ENCODE measurements around the gene CUX1. TPM values are rescaled to one million over a fixed set of nuclear protein-coding genes. Genes with fewer than 3 reads are reported as not detected.

CUX1 gene
- total and polyA plus RNA-seq, 10 of the 15 experiments (the other 5 are each of a cell fraction or from before 2014, with no cell fraction given): 6.1 to 48.6 (median 25.9) TPM

DNA sequence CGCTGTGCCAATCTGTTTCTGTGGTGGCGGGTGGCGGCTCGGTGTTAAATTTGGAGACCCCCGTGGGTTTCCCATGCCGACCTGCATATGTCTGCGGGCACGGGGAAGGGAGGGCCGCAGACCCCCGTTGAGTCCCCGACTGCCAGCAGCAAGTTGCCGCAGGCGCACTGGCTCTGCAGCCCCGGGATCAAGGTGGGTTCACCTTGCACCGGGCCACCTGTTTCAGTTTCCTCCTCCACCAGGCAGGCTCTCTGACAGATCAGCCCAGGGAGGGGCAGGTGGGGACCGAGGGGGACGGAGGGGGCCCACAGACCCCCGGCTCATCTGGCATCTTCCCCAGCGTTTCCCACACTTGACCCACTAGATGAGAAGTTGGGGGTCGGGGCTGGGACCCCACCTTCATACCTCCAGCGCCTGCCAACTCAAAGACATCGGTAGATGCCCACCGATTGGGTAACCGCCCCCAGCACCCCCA lies 95.9 kb downstream of the CUX1 start:
- Histone ChIP-seq H3K36me3 (ENCODE audit: control insufficient read depth in 2 of 2, insufficient read depth in 2 of 2, low read length in 1 of 2) (peaks cover 5 to 15% of the 10 kb centered on the region in 2 experiments; a peak in 3 of 4 replicates), H3K79me2 (ENCODE audit: control insufficient read depth, insufficient read depth, low read length) (no peaks in the 10 kb centered on the region; the same call in none of the 2 replicates), H3K27ac (ENCODE audit: control insufficient read depth, insufficient read depth) (no peak overlapping the region), H3K4me3 (no peak overlapping the region), H3K27me3 (replicated peaks in 1 of 2; ENCODE audit: control insufficient read depth in 2 of 2, insufficient read depth in 2 of 2, low read length in 1 of 2) (no peaks in the 10 kb centered on the region), H4K20me1 (ENCODE audit: control insufficient read depth, insufficient read depth) (no peaks in the 10 kb centered on the region), H2AFZ (ENCODE audit: control insufficient read depth, low read depth, low read length) (no peak overlapping the region), H3K9ac (ENCODE audit: control insufficient read depth, insufficient read depth, low read length) (no peak overlapping the region), H3K4me1 (ENCODE audit: control insufficient read depth, insufficient read depth, low read length) (no peaks in the 10 kb centered on the region), H3K9me3 (replicated peaks; ENCODE audit: control insufficient read depth, insufficient read depth, low read length) (no peaks in the 10 kb centered on the region), H3K4me2 (ENCODE audit: control insufficient read depth, insufficient read depth) (no peak overlapping the region)
- ChIA-PET POLR2A (no interaction called here), SMC1A (ENCODE audit: uncharacterized antibody, unreplicated experiment) (no interaction called here), CTCF (no interaction called here), RAD21 (ENCODE audit: unreplicated experiment) (no interaction called here)
- ATAC-seq: no peak
- BruUV-seq (replicated peaks): no TSS peak
- in situ Hi-C loops (cut with MboI): no loop called here
- WGBS (ENCODE audit: insufficient coverage, insufficient replicate concordance, low lambda C conversion rate, missing lambda C conversion rate): 81% methylated on average over 24 of the region's 24 CpGs
- no peak for DNase-seq (ENCODE audit: low read depth, low spot score)
- no peak for FAIRE-seq
- no peak for TF ChIP-seq NFIC (IDR thresholded peaks at IDR 0.05; ENCODE audit: low read depth, low read length)
- no peak for TF ChIP-seq CEBPB (IDR thresholded peaks at IDR 0.05; ENCODE audit: borderline replicate concordance in 1 of 2, low read depth in 2 of 2, low read length in 2 of 2)
- no peak for TF ChIP-seq HDGF (IDR thresholded peaks at IDR 0.05)
- TF ChIP-seq STAT3 (IDR thresholded peaks at IDR 0.05; ENCODE audit: low read depth, low read length): no peak
- no peak for TF ChIP-seq GATAD2B (conservative IDR thresholded peaks at IDR 0.05; ENCODE audit: low read depth)
- no peak for TF ChIP-seq RCOR1 (conservative IDR thresholded peaks at IDR 0.05; ENCODE audit: low read depth, low read length)
- TF ChIP-seq TBL1XR1 (IDR thresholded peaks at IDR 0.05; ENCODE audit: low read depth, low read length): no peak
- TF ChIP-seq YBX1 (IDR thresholded peaks at IDR 0.05): no peak
- TF ChIP-seq, protein P1, sequence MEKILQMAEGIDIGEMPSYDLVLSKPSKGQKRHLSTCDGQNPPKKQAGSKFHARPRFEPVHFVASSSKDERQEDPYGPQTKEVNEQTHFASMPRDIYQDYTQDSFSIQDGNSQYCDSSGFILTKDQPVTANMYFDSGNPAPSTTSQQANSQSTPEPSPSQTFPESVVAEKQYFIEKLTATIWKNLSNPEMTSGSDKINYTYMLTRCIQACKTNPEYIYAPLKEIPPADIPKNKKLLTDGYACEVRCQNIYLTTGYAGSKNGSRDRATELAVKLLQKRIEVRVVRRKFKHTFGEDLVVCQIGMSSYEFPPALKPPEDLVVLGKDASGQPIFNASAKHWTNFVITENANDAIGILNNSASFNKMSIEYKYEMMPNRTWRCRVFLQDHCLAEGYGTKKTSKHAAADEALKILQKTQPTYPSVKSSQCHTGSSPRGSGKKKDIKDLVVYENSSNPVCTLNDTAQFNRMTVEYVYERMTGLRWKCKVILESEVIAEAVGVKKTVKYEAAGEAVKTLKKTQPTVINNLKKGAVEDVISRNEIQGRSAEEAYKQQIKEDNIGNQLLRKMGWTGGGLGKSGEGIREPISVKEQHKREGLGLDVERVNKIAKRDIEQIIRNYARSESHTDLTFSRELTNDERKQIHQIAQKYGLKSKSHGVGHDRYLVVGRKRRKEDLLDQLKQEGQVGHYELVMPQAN (conservative IDR thresholded peaks at IDR 0.05): no peak
- no peak for TF ChIP-seq RAD21 (IDR thresholded peaks at IDR 0.05; ENCODE audit: insufficient read depth, low read depth, low read length)
- TF ChIP-seq IKZF2 (IDR thresholded peaks at IDR 0.05): no peak
- TF ChIP-seq, protein P2, sequence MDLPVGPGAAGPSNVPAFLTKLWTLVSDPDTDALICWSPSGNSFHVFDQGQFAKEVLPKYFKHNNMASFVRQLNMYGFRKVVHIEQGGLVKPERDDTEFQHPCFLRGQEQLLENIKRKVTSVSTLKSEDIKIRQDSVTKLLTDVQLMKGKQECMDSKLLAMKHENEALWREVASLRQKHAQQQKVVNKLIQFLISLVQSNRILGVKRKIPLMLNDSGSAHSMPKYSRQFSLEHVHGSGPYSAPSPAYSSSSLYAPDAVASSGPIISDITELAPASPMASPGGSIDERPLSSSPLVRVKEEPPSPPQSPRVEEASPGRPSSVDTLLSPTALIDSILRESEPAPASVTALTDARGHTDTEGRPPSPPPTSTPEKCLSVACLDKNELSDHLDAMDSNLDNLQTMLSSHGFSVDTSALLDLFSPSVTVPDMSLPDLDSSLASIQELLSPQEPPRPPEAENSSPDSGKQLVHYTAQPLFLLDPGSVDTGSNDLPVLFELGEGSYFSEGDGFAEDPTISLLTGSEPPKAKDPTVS (IDR thresholded peaks at IDR 0.05; ENCODE audit: low read depth, low read length): no peak
- TF ChIP-seq WRNIP1 (IDR thresholded peaks at IDR 0.05; ENCODE audit: borderline replicate concordance, low read depth, low read length): no peak
- TF ChIP-seq, protein P3, sequence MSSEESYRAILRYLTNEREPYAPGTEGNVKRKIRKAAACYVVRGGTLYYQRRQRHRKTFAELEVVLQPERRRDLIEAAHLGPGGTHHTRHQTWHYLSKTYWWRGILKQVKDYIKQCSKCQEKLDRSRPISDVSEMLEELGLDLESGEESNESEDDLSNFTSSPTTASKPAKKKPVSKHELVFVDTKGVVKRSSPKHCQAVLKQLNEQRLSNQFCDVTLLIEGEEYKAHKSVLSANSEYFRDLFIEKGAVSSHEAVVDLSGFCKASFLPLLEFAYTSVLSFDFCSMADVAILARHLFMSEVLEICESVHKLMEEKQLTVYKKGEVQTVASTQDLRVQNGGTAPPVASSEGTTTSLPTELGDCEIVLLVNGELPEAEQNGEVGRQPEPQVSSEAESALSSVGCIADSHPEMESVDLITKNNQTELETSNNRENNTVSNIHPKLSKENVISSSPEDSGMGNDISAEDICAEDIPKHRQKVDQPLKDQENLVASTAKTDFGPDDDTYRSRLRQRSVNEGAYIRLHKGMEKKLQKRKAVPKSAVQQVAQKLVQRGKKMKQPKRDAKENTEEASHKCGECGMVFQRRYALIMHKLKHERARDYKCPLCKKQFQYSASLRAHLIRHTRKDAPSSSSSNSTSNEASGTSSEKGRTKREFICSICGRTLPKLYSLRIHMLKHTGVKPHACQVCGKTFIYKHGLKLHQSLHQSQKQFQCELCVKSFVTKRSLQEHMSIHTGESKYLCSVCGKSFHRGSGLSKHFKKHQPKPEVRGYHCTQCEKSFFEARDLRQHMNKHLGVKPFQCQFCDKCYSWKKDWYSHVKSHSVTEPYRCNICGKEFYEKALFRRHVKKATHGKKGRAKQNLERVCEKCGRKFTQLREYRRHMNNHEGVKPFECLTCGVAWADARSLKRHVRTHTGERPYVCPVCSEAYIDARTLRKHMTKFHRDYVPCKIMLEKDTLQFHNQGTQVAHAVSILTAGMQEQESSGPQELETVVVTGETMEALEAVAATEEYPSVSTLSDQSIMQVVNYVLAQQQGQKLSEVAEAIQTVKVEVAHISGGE (CRISPR knock-in tag; IDR thresholded peaks at IDR 0.05): no peak
- no peak for TF ChIP-seq PML (IDR thresholded peaks at IDR 0.05; ENCODE audit: low read length)
- intact Hi-C loops (cut with micrococcal nuclease; ENCODE audit: unreplicated experiment): no loop called here
